RKO (cell line): ENCODE results near the gene SLC13A4.
A peak's percentile ranks its signal among the peaks of the same experiment; 100 is the strongest.
"Not testable (repeated sequence)": the region's sequence is repeated elsewhere in the genome, so short reads cannot be mapped to it uniquely, and the experiment has no call there.

Experiments used
- DNase-seq: peaks from one replicate; pipeline ENCODE4 v3.0.0-alpha.2; 2016; ENCODE audit warnings: low spot score

The SLC13A4 gene

DNA sequence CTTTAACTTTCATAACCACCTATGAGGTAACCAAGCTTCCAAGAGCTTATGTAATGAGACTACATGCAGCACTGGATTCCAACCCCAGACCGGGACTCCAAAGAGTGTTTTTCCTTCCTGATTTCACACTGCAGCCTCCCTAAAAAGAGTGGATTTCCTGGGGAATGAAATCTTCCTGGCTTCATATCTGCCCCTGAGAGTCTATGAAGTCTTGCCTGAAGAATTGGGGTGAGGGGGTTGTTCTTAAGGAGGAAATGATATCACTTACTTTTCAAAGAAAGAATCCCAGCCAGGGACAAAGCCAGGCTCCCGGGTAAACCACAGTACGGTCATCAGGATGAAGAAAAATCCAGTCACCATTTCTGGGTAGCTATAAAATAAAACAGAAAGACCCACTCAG, 35.9 kb downstream of the SLC13A4 start:
- no peak for DNase-seq

DNA sequence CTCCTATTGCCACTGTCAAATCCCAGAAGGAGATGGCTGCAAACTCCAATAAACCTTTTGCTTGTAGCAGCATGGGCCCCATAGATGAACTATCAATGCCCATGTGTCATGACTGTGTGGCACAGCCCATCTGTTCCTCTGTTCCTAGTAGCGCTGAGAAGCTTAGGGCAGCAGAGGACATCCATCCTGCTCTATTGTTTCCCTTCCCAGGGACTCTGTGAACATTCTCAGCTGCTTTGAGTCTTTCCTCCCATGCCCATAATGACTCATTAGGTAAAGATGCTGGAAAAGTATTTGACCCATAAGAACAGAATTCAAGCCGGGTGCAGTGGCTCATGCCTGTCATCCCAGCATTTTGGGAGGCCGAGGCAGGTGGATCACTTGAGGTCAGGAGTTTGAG, 37.4 kb downstream of the SLC13A4 start:
- DNase-seq, result no peak

DNA sequence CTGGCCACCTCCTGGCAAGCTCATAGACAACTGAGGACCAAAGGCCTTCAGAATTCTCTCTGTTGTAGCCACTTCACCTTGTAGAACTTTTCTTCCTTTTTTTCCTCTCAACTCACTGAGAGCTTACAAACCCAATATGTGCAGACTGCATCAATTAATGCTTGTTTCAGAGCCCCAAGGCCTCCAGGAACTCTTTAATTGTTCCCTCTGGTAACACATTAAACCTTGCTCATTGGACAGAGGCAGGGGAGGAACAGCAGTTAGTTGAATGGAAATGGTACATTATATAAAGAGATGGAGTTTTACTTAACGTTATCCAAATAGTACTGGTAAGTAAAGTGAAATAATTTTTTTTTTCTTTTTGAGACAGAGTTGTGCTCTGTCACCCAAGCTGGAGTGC, 40.5 kb downstream of the SLC13A4 start:
- DNase-seq, result no peak

DNA sequence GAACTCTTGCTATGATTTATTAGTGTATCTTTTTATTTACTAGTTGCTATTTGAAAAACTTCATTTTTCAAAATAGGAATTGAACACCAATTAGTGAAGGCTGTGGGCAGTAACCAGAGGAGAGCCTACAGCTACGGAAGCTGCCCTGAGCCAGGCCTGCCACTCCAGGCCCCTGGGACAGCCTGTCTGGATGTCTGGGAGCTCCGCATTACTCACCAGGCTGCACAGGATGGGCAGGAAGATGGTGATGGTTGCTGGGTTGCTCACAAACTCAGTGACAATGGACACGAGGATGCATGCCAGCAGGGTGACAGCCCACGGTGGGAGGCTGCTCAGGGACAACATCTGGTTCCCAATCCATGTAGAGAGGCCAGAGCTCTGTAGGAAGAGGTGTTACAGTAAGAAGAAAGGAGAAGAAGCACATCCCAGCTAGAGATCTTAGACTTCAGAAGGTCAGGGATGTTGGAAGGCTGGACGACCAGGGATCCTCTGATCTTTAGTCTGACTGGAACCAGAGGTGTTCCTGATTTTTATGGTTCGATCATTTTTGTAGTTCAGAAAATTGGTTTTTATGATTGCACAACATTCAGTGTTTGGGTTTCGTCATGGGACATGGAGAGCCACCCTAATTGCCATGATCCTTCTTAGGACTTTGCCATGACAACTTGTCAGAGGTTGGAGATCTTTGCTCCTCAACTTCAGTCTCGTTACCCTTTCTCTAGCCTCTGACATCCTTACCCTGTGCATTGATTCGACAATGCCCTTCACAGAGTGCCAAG, 42.5 kb downstream of the SLC13A4 start:
- no peak for DNase-seq

DNA sequence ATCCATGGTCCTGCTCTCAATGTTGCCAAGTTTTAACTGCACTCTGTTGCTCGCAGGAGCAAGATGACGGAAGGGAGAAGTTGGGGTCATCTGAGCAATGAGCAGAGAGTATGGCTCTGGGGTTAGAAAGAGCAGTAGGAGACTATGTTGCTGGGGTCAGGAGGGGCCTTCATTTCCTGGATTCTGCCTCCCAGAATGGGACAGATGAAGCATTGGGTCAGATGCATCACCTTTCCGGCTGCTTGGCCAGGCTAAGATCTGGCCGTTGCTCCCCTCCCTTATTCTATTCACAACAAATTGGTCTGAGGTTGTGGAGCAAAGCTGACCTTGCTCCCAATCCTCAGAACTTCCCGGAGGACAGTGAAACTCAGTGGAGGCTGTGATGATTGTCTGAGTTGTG, 43.3 kb downstream of the SLC13A4 start:
- DNase-seq, result no peak

DNA sequence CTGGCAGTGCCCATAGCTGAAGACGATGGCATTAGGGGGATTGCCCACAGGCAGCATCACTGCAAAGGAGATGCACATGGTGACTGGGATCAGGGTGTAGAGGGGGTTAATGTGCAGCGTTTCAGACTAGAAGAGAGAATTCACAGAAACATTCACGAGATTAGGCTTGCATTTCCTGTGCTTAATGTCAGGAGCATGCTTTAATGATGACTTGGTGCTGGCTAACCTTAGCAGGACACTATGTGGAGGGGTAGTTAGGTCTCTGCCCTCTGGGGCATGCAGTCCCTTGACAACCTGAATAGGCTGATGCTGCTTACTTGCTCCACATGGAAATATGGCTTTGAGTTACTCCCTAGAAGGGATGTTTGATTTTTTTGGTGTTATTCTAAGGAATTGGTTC, 43.9 kb downstream of the SLC13A4 start:
- DNase-seq, result no peak

DNA sequence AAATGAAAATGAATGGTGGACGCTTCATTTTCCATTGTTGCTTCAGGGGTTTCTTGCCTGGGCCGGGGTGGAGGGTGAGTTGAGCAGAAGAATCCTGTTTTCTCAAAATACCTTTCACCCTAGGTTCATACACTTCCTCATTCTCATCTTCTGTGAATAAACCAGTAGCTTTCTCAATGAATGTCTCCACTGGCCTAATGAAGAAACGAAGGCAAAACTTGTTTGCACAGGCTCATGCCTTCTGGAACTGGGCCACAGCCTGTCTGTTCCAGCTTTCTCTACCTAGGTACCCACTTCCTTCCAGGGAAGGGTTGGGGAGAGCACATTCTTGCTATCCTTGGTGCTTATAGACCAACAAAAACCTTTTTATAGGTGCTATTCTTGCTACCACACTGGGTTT, 44.4 kb downstream of the SLC13A4 start:
- DNase-seq, result no peak

DNA sequence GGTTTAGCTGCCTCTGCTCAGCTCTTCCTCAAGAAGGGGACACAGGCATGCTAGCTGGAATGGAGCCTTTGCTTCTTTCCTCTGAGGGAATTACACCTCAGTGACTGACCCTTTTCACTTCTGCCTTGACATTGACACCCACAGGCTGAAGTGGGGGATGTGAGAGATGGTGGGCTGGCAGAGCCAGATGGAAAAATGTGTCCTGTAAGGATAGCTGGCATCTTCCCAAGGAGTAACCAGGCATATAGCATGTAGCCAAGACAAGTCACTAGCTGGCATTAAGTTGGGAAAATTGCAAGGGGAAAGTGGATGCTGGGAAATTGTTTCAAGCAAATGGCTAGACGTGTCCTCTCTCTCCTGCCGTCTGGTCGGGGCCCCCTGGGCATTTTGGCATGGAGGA, 45.8 kb downstream of the SLC13A4 start:
- no peak for DNase-seq

DNA sequence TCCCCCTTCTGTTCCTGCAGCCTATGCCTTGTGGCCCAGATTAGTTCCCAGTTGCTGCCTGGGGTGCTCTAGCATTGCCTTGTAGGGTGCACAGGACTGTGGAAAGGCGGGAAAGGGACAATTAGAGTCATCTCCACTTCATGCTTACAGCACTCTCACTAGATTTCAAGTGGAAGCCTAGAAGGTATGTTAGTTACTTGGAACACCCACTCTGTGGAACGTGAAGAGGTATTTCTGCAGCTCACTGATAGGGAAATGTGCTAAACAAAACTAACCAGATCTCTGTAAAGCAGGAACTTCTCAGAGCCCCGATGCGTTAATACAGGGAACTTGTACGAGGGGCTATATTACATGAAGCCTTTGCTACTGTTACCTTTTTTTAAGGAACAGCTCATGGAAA, 46.2 kb downstream of the SLC13A4 start:
- DNase-seq, result no peak

DNA sequence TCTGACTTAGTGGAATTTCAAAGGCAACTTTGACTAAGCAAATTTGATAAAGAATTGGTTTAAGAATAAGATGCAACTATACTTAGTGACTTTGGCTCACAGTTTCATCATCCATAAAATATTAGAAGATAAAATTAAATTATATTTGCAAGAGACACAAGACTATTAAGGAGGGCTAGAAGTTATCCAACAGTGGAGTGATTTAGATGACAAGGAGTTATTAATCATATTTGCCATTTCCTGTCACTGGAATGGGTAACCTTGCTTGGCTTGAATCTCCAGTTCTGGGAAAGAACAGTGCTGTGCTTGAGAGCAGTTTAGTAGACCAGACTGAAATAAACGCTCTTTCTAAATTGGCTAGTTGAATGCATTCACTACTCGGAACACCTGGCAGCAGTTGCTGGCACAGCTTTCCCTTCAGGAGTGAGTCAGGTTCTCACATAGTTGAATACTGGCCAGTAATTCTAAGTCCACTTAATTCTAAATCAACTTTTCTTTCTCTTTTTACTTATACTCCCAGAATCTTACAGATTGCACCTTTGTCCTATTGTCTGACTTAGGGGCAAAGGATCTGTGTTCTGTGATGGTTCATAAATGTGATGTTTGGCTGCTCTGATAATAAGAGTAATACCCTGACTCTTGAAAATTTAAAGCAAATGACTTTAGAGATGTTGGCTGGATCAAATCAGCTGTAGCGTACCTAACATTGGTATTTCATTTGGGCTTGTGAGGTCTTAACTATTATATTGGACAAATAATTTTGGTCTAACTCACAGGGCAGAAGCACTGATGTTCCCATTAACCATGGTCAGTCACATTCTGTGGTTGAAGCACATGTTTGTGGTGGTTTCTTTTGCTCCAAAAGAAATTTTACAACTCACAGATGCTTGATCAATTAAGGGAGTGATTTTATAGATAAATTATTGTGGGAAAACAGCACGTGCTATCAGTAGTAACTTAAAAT, 49.1 kb downstream of the SLC13A4 start:
- no peak for DNase-seq

DNA sequence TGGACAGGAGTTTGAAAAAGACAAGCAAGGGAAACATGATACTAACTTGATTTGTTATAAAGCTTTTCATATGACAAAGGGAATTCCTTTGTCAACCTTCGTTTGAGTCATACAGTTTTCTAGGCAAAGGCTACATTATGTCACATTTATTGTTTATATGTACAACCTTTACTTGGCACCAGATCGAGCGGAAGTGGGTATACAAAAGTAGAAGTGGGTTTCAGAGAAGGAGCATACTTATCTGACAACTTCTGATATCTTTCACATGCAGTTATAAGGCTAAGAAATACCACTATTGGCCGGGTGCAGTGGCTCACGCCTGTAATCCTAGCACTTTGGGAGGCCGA, 54.7 kb downstream of the SLC13A4 start:
- DNase-seq, result no peak

DNA sequence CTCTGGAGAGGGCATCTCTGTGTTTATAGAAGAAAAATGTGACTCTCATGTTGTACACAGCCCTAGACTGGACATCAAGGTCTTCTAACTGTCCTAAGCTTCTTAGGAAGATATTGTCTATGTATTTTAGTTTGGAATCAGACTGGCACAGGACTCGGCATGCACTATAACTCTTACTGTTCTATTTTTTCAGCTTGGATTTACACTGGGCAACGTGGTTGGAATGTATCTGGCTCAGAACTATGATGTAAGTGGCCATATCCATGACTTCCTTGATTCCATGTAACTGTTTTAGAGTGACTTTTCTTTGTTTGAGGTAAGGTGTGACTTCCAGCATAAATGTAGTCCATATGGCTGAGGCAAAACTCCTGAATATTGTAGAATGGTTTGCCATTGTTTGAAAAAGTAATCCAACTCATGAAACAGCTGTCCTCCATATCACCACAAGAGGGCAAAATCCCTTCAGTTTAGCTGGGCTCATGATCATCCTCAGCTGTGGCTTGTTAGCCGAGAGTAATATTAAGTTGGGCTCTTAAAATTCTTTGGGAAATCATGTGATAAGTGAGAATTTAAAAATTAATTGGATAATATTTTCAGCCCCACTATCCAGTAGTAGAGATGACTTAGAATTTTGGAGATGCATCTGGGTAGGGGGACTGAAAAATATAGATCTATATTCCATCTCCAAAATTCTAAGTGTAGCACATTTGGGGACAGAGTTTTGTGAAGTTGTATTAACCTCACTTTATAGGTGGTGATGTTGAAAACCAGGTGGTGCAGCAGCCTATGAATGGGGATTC, 55.2 kb downstream of the SLC13A4 start:
- DNase-seq, result peak; percentile 81

DNA sequence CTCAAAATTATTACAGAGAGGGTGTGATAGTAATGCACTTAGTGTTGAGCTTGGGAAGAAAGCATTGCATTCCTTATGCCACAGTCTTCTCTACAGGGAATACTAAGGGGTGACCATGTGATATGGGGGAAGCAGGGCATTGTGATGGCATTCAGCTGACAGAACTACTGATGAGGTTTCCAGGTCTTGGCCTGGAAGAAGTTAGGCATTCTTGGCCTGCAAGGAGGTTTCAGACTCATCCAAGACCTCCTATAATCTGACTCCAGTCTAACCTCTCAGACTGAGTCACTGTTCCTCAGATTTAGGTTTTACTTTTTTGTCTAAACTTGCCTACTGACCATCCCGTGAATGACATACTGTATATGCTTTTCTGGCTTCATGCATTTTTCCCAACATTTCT, 57.8 kb downstream of the SLC13A4 start:
- DNase-seq, result peak; percentile 58

DNA sequence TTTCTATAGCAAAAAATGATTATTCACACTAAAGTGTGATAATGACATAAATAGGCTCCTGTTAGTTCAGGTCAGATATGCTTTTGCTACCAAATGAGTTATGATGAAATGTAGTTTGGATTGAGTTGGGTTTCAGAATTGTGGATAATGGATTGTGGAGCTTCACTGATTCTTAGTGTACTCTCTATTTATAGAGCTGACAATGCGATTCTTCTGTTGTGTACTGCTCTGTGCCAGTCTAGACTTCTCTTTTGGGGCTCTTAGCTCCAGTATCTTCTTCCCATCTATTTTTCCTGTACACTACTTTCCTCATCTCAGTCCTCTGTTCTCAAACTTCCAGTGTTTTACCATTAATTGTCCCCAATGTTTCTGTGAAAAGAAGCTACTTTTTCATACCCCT, 58.2 kb downstream of the SLC13A4 start:
- no peak for DNase-seq

DNA sequence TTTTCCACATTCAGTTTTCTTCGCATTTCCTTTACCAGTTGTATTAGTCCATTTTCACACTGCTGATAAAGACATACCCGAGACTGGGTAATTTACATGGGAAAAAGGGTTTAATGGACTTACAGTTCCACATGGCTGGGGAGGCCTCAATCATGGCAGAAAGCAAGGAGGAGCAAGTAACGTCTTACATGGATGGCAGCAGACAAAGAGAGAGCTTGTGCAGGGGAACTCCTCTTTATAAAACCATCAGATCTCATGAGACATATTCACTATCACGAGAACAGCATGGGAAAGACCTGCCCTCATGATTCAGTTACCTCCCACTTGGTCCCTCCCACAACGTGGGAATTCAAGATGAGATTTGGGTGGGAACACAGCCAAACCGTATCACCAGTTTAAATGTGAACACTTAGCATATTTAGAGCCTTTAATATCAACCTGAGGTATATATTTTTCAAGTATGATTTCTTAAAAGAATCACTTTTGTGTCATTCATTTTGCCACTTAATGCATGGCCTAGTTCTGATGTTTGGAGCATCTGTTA, 59.1 kb downstream of the SLC13A4 start:
- DNase-seq, result not testable (repeated sequence)

DNA sequence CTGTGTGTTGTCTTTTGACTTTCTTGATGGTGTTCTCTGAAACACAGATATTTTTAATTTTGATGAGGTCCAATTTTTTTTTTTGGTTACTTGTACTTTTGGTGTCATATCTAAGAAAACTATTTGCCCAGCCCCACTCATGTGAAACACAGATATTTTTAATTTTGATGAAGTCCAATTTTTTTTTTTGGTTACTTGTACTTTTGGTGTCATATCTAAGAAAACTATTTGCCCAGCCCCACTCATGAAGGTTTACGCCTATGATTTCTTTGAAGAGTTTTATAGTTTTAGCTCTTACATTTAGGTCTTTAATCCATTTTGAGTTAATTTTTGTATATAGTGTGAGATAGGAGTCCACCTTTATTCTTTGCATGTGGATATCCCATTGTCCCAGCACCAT, 60.4 kb downstream of the SLC13A4 start:
- not testable (repeated sequence) for DNase-seq

DNA sequence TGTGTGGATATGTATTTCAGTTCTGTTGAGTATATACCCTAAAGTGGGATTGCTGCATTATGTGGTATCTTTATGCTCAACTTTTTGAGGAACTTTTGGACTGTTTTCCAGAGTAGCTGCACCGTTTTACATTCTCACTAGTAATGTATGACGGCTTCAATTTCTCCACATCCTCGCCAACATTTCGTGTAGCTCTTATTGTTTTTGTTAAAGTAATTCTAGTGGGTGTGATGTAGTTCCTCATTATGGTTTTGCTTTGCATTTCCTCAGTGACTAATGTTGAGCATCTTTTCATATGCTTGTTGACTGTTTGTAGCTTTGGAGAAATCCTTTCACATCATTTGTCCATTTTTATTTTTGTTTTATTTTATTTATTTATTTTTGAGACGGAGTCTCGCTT, 61.1 kb downstream of the SLC13A4 start:
- no peak for DNase-seq

DNA sequence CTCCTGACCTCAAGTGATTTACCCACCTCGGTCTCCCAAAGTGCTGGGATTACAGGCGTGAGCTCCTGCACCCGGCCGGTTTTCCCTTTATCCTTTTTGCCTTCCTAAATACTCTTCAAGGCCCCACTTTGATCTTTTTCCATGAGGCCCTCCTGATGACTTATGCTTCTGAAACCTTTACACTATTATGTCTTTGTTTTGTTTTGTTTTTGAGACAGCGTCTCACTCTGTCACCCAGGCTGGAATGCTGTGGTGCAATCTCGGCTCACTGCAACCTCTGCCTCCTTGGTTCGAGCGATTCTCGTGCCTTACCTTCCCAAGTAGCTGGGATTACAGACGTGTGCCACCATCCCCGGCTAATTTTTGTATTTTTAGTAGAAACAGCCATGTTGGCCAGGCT, 61.8 kb downstream of the SLC13A4 start:
- DNase-seq, result no peak

DNA sequence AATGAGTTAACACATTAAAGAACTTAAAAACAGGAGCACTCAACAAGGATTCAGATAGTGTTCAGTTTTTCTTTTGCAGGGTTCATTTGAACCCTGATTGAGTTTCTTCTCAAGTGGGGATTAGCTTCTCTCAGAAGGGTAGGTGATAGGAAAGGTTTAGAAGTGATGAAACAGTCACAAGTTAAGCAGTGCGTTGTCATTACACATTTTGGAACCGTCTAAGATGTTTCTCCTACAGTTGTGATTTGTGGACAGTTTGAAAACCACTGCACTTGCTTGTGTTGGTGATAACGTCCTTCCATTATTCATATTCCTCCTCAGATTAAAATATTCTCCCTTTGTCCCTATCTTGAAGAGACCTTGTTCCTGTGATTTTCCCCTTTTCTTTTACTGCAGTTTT, 62.9 kb downstream of the SLC13A4 start:
- DNase-seq, result no peak

DNA sequence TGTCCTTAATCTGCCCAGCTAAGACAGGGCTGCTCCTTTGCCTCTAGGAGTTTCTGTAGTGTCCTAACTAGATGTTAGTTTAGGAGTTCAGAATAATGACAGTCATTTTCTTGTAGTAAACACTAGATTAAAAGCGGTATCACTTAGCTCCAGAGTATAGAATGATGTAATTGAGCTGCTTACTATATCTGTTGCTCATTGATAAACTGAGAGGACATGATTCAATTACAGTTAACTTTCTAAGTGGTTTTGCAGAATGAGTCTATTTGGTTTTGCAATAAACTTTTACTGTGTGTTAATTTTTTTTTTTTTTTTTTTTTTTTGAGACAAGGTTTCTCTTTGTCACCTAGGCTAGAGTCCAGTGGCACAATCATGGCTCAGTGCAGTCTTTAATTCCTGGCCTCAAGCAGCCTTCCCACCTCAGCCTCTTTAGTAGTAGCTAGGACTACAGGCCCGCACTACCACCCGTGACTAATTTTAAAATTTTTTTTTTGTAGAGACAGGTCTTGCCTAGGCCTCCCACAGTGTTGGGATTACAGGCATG, 63.9 kb downstream of the SLC13A4 start:
- DNase-seq, result peak; percentile 82

DNA sequence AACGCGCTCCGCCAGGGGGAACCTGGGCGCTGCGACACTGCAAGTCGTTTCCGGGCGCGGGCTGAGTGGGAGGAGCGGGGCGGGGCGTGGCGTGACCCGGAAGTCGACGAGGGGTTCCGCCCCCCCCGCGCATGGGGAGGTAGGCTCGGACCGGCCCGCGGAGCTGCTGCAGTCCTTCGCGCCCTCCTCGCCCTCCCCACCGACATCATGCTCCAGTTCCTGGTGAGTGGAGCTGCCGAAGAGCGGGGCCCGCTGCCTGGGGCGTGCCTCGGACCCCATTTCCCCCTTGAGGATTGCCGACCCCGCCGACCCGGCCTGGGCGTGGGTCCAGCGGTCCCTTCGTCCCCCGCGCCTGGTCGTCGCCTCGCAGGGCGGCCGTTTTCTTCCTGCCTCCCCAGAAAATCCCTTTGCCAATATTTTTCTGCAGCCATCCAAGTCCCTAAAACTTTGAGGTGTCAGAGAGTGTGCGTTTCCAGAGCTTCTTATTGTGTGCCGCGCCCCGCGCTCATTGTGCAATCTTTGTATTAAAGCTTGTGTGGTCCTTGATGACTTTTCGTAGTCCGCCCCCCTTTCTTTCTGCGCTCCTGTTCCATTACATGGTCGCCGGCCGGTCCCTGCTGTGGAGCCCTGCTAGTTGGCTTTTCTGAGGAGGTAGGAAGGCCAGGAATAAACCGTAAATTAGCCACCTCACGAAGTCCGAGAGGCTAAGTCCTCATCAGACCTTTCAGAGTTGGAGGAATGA, 65.4 kb downstream of the SLC13A4 start, which contains the start of gene STMP1:
Gene STMP1, plus strand, starts transcription at position 142 of the 742 bp plus-strand sequence.
- peak; percentile 98 for DNase-seq
